ENCODE results near the gene SLC6A6.

- TF ChIP-seq ZNF274 (IDR thresholded peaks at IDR 0.05; ENCODE audit: low read depth, low read length) (no peak), SUZ12 (IDR thresholded peaks at IDR 0.05; ENCODE audit: extremely low read depth, insufficient read depth, insufficient read length) (no peak)
These were observed 68.6 kb downstream of the SLC6A6 start for GRCh38 chr3:14471016-14471415.
